ENCODE measurements around the gene ZNF629.

Gene ZNF629

DNA sequence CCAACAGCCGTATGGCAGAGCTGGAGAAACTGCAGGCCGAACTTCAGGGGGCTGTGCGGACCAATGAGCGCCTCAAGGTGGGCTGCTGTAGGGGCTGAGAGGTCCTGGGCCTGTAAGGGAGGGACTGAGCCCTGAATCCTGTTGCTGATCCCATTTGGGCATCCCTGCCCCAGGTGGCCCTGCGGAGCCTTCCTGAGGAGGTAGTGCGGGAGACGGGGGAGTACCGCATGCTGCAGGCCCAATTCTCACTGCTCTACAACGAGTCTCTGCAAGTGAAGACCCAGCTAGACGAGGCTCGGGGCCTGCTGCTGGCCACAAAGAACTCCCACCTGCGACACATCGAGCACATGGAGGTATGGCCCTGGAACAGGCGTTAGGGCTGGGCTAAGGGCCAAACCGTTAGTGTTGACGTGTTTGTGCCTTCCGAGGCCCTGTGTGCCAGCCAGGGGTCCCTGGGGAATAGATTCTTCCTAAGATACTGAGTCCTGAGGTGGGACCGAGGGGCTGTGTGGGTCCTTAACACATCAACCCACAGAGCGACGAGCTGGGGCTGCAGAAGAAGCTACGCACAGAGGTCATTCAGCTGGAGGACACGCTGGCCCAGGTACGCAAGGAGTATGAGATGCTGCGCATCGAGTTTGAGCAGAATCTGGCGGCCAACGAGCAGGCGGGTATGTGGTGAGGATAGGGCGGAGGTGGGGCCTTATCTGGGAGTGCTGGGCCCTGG, 20.6 kb downstream of the ZNF629 start:
- DNase-seq: no peak

DNA sequence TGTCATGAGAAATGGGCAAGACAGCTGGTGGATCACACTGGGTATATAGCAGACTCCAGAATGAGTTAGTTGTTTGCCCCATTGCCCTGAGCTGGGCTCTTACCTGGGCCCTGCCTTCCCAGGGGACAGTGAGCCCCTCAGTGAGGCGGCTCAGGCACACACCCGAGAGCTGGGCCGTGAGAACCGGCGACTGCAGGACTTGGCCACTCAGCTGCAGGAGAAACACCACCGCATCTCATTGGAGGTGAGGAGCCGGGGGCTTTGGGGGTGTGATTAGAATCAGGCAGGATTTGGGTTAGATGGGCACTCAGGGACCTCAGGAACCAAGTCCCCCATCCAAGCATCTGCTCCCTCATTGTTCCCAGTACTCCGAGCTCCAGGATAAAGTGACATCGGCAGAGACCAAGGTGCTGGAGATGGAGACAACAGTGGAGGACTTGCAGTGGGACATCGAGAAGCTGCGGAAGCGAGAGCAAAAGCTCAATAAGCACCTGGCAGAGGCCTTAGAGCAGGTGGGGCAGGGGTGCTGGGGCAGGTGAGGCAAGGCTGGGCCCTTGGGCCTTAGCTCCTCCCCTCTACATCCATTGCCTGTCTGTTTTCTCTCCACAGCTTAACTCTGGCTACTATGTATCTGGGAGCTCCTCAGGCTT, 22.1 kb downstream of the ZNF629 start:
- DNase-seq: no peak

DNA sequence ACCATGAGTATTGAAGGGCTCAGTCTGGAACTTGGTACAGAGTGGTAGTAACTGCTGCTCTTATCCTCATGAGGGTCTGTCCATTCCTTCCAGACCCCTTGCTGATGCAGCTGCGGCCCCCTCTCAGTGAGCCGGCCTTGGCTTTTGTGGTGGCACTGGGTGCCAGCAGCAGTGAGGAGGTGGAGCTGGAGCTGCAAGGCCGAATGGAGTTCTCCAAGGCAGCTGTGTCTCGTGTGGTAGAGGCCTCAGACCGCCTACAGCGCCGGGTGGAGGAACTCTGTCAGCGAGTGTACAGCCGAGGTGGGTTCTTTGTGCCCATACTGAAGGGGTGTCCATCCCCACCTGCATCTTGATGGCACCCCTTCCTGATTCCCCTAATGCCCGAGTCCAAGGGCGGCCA, 22.9 kb downstream of the ZNF629 start:
- no peak for DNase-seq

DNA sequence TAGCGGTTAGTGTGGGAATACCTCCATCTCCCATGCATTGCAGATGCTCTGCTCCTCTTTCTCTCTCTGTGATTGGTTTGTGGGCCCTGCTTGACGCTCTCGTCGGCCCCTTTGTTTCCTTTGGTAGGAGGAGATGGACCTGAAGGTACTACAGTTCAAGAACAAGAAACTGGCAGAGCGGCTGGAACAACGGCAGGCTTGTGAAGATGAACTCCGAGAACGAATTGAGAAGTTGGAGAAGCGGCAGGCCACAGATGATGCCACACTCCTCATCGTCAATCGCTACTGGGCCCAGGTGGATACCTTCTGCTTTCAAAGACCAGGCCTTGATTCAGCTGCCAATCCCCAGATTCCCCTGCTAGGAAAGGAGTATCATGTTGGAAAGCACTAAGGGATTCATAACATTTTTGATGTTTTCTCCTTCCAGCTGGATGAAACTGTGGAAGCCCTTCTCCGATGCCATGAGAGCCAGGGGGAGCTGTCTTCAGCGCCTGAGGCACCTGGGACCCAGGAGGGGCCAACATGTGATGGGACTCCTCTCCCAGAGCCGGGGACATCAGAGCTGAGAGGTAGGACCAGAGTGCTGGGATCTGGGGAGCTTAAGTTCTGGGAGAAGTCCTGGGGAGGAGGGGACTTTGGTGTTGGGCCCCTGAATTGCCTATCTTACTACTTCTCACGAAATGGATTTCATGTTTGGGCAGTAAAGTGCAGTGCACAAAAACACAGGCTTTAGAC, 23.8 kb downstream of the ZNF629 start:
- DNase-seq: no peak

DNA sequence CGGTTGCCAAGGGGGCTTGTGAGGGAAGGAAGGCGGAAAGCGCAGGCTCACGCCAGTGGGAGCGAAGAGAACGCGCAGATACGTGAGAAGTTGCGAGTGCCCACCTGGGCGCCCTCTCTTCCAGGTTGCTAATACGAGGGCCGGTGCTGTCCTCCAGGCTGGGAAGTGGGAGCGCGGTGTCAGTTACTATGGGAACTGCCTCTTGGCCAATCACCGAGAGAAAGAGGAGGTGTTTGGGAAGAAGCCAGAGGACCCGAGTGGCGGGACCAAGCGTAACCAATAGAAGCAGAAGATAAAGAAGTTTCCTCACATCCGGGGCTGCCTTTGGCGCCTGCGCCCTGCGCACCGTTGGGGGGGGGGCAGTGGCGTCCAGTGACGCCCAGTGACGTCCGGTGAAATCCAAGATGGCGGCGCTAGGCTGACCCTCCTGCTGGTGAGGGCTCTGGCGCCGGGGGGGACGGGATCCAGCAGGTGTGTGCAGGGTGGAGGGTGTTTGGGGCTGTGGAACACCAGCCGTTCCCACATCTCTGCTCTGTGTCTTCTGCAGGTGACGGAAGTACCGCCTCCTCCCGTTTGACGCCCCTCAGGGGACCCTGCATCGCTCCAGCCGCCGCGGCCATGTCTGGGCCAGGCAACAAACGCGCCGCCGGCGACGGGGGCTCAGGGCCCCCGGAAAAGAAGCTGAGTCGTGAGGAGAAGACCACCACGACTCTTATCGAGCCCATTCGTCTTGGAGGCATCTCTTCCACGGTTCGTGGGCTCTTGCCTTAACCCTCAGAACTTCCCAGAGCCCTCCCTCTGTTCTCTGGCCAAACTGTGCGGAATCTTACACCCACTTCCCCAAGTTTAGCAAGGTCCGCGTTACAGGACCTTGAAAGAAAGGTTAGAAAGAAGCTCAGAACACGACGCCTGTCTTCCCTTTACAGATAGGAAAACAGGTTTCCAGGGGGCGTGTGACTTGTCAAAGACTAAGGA, 24.8 kb downstream of the ZNF629 start, which contains the start of the genes CFAP119 and RNF40:
Gene CFAP119 (minus strand): TSS at position 135 of the 975 bp plus-strand sequence. CDS start 314 bp downstream, outside the sequence.
Gene RNF40 (plus strand): TSS at position 395 of the 975 bp plus-strand sequence. CDS start 224 bp downstream, at position 619.
- DNase-seq: peak; percentile 92

DNA sequence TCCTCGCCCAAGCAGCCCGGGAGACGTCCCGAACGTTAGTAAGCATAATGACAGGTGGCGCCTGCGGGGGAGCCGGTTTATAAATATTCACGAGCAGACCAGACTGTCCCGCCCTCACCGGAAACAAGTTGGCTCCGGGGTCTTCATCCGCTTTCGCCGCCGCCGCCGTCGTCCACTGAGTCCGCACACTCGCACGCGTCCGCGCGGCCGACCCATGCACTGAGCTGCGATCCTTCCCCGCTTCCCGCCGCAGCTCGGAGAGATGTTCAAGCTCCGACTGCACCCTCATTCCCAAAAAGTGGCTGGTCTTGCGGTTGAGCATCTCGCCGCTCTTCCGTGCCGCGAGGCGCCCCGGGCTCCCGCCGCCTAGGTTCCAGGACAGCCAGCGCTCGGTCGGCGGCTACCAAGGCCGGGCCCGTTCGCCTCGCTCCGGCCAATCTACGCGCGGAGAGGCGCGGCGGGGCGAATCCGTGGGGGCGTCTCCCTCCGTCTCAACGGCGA, 25.5 kb downstream of the ZNF629 start:
- peak; percentile 27 for DNase-seq

DNA sequence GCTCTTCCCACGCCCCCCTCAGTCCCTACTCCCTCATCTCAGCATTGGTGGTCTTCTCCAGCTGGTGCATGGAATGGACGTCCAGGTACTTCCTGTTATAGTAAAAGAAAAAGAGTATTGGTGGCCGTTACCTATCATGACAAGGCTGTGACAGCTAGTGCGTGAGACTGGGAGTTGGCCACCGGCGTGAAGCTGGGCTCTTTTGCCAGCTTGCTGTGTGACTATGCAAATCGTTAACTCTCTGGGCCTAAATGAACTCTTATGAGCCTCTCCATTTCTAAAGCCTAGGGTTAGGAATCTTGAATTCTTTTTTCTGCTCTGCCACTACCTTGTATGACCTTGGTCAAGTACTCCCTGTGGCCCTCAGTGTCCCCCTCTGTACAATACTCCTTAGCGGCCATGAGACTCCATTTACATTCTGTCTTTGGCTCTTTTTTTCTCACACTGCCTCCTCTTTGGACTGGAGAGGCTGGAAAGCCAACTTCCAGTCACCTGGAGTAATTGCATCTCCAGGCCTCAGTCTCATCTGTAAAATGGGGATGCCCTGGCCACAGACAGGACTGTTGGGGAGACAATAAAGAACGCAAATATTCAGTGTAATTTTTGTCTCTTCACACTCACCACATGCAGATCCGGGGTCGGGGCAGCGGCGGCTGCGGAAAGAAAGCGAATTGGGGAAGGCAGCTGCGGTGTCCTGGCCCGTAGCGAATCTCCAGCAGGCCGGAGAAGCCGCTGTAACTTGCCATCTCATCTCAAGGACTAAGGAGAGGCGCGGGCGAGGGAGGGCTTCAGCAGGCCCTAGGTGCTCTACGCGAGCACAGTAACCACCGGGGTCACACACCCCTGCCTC, 26.2 kb downstream of the ZNF629 start:
- no peak for DNase-seq

DNA sequence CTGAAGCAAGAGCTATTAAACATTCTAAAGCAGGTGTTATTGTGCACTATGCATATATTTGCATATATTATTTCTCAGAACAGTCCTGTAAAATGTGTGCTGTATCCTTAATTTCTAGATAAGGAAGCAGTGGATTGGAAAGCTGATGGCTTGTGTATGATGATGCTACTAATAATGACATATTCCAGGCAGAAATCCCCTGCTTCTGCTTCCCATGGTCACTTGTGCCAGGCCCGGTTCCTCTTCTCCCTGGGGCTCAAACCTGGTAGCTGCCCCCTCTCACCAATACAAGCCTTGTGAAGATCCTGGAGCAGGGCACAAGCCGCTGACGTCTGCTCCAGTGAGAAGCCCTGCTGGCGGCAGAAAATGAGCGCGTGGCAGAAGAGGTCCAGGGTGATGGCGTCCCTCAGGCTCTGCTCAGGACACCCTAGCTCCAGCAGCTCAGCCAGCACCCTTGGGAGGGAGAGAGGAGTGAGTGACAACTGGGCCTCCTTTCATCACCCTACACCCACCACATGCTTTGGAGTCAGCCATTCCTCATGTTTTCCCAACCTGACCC, 26.9 kb downstream of the ZNF629 start:
- DNase-seq: no peak

DNA sequence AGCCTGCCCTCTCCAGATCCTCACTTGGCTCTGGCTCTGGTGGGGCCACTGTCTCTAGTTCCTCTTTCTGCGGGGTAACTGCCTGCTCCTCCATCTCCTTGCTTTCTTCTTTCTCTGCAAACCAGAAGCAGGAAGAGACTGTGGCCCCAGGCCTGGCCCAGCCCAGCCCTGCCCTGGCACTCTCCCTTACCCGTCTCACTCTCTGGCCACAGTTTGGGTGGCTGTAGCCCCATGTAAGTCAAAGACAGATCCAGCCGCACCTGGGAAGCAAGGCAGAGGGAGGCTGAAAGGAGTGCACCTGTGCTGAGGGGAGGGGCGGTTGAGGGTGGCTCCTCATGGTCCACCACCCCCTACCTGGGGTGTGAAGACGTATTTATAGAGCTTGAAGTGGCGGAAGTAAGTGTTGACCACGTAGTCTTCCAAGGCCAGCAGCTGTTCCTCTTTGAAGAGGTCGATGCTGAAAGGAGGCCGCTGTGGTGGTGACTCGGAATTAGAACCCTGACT, 28.0 kb downstream of the ZNF629 start:
- peak; percentile 32 for DNase-seq

DNA sequence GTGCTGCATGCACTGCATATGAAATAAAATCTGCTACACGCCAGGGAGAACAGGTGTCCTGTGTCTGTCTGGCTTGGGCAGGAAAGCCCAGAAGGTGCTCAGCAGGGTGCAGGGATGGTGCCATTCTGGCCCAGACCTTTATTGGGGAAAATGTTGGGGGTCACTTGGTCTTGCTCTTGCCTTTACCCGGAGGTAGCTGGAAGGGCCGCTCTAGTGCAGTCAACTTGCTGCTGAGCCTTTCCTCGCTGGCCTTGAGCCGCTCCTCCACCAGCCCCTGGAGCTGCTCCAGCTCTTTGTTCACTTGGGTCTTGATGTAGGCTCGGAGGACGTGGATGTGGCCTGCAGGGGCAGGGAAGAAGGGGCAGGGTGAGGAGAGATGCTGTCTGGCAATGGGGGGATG, 29.7 kb downstream of the ZNF629 start:
- DNase-seq: no peak

DNA sequence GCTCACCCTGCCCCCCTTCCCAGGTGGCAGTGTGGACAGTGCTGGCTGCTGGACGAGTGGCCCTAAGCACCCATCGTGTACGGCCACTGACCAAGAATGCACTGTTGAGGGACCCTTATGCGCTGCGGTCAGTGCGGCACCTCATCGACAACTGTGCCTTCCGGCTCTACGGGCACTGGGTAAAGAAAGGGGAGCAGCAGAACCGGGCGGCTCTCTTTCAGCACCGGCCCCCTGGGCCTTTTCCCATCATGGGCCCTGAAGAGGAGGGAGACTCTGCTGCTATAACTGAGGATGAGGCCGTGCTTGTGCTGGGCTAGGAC, 30.3 kb downstream of the ZNF629 start:
- DNase-seq: no peak

DNA sequence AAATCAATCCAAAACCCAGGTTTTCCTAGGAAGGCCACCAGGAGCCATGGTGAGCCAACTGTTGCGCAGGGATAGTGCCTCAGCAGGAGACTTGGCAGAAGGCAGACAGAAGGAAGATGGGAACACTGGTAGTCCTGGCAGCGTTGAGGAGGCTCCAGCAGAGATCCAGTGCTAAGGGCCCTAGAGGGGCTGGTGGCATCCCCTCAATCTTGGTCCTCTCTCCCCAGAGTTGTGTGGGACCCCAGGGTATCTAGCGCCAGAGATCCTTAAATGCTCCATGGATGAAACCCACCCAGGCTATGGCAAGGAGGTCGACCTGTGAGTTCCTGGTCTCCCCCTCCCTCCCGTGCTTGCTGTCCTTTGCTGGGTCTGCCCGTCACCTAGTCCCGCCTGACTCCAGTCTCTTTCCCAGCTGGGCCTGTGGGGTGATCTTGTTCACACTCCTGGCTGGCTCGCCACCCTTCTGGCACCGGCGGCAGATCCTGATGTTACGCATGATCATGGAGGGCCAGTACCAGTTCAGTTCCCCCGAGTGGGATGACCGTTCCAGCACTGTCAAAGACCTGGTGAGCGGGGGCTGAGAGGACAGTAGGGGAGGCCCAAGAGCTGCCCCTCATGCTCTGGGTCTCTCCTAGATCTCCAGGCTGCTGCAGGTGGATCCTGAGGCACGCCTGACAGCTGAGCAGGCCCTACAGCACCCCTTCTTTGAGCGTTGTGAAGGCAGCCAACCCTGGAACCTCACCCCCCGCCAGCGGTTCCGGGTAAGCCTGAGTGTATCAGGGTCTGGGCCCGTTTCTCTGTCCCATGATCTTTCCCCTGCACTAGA, 30.8 kb downstream of the ZNF629 start:
- no peak for DNase-seq

DNA sequence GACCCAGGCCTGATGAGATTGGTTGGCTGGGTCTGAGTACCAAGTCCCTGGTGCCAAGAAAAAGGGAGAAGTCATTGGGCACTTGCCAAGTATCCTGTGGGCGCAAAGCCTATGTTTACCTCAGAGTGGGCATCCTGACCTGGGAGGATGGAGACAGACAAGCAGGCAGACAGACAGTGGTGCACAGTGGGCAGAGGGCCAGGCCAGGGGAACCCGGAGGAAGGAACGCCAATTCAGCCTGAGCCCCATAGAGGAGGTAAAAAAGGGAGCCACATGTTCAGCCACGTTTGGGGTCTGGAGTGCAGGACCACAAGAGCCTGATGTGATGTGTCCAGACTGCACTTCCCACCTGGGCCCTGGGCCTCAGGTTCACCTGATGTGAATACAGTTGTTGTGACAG, 33.4 kb downstream of the ZNF629 start:
- DNase-seq: no peak

DNA sequence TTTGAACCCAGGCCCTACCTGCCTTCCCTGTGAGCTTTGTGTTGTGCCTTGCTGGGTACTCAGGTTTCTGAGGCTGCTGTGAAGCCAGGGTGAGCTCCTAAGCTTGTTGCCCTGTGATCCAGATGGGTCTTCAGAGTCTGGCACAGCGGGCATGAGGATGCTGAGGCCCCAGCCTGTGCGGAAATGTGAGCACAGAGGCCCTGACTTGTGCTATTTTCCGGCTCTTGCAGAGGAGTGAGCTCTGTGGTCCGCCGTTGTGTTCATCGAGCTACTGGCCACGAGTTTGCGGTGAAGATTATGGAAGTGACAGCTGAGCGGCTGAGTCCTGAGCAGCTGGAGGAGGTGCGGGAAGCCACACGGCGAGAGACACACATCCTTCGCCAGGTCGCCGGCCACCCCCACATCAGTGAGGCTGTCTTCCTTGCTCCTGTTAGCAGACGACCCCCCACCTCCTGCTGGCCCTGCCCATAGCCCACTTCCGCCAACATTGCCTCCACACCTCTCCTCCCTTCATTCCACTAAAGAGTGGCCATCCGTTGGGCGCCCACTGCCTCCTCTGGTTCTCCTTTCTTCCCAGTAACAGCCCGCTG, 36.0 kb downstream of the ZNF629 start:
- DNase-seq: no peak

DNA sequence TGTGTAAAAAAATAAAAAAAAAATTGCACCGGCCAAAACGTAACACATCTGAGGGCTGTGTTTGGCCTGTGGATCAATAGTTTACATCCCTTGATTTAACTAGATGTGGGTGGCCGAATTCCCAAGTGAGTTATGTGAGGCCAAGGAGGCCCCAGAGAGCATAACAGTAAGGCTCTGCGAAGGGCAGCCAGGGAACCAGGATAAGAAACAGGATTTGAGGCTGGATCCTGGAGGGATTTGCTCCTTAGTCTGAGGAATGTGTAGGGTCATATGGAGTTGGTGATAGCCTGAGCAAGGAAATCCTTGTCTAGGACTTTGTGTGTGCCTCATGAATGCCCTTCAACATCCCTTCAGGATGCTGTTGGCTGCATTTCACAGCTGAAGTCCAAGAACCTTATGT, 36.8 kb downstream of the ZNF629 start:
- DNase-seq: no peak

DNA sequence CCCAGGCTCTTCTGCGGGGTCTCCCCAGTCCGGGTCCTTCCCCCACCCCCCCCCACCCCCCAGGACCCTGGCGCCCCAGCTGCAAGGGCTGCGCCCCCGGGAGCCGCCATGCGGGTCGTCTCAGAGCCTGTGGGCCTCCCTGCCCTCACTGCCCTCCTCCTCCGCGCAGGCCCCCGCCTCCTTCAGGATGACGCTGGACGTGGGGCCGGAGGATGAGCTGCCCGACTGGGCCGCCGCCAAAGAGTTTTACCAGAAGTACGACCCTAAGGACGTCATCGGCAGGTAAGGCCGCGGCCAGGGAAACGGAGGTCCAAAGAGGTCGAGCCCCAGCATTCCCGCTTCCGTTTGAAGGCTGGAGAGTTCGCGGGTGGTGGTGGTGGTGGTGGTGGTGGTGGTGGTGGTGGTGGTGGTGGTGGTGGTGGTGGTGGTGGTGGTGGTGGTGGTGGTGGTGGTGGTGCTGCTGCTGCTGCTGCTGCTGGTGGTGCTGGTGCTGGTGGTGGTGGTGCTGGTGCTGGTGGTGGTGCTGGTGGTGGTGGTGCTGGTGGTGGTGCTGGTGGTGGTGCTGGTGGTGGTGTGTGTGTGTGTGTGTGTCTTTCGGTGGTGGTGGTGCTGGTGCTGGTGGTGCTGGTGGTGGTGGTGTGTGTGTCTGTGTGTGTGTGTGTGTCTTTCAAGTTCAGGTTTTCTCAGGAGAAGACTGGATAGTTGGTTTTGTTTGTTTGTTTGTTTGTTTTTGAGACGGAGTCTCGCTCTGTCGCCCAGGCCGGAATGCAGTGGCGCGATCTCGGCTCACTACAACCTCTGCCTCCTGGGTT, 38.2 kb downstream of the ZNF629 start:
- peak; percentile 9 for DNase-seq

DNA sequence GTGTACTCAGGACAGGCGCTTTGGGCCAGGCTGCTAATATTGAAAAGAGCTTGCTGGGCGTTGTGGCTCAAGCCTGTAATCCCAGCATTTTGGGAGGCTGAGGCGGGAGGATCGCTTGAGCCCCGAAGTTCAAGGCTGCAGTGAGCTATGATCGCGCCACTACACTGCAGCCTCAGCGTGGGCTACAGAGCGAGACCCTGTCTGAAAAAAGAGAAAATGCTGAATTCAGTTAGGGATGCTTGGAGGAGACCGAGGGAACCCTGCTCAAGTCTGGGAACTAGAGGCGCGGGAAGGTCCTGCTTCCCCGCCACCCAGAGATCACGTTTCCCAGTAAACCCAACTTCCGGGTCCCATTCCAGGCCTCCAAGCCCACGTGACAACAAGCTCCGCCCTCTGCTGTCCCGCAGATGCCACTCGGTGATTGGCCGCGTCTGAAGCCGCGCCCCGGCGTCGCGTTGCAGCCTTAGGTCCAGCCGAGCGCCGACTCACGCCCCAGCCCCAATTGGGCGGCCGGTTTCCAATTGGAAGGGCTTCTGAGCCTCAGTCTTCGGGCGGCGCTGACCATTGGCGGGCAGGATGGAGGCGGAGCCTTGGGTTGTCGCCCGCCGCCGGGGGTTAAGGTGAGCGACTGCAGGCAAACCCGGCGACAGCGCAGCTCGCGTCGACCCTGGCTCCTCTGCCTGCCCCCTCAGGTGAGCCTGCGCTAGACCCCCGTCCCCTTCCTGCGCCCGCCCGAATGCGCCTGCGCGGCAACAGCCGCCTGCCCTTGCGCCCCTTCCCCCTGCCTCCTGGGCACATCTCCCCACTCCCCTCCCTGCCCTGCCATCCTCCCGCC, 39.0 kb downstream of the ZNF629 start, which contains the start of gene PHKG2:
Gene PHKG2 (plus strand): TSS at position 627 of the 835 bp plus-strand sequence. CDS start 396 bp downstream, outside the sequence.
- DNase-seq: peak; percentile 97

DNA sequence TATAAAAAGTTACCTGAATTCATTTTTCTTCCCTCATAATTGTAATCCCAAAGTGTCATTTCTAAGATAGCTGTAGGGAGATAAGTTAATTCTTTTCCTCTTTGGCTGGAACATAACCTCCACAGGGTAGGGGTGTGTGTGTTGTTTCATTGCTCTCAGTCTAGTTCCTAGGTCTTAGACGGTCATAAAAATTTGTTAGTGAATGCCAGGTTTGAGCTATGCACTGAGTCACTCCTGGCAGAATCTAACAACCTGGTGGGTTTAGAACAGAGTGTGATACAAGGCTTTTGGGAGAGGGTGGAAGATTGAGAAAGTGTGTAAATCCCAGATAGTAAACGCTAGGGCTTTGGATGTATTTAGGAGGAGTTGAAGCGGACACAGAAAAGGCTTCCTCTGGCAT, 39.7 kb downstream of the ZNF629 start:
- no peak for DNase-seq

Measured in CD4-positive, alpha-beta T cell treated with Interferon gamma for 1 hour (primary cell).